ENCODE measurements around the gene GABARAP.
A peak's percentile ranks its signal among the peaks of the same experiment; 100 is the strongest.

The GABARAP gene

DNA sequence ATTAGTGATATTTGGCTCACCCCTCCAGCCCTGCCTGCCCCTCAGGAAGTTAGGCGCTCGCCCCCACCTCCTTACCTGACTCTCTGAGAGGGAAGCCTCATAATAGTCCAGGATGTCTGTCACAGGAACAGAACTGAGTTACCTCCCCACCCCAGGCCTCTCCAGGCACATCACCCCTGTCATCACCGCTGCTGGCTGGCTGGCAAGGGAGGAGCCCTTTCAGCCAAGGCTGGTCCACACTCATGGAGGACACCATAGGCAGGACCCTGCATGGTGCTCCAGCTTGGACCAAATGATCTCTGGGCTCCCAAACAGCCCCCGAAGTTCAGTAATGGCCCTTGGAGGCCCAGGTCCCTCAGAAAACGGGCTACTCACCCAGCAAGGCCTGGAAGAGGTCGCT, 24.1 kb downstream of the GABARAP start:
- peaks cover 50% of the 10 kb centered on the region for H3K4me1 Mint-ChIP-seq
- no peak for ATAC-seq (ENCODE audit: low read depth)

DNA sequence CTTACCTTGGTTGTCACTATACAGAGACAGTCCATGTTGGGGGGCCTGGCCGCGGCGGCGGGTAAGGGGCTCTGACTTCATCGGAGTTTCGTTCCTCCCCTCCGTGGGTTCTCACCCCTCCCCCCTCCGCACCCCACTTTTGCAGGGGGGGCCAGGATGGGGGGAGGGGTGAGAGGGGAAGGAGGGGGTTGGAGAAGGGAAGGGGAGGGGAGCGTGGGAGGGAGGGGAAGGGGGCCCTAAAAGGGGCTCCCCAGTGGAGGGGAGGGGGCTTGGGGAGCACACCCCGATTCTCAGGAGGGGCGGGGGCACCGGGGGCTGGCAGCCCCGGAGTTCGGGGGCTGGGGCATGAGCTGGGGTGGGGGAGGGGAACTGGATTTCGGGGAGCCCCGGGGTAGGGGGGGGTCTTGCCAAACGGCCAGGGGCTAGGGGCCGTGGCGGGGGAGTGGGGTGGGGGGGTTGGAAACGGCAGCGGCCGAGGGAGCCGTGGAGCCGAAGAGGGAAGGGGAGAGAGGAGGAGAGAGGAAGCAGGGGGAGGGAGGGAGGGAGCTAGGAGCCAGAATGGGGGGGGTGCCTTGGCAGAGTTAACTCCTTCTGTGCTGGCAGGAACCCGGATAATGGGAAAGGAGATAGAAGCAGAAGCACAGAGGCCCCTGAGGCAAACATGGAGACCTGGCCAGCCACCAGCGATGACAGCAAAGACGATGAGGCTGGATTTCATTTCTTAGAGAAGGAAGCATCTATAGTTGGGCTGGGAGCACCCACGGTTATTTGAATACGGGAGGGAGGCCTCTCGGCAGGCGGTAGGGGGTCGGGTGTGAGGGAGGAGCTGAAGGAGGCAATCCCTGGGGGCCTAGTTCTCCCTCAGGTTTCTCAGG, 24.9 kb downstream of the GABARAP start:
- Mint-ChIP-seq H3K27ac (no peak overlapping the region), H3K36me3 (no peaks in the 10 kb centered on the region), H3K27me3 (peaks cover 6% of the 10 kb centered on the region), H3K9me3 (no peaks in the 10 kb centered on the region), H3K4me3 (peak overlapping the region; percentile 47), H3K4me1 (peaks cover 50% of the 10 kb centered on the region)
- DNase-seq (ENCODE audit: low spot score in 2 of 2) = no peak
- ATAC-seq (ENCODE audit: low read depth) = no peak

More for the DNA sequence above, 24.1 kb downstream of the GABARAP start:
- Mint-ChIP-seq H3K9me3 (no peaks in the 10 kb centered on the region), H3K4me3 (peak overlapping the region; percentile 46), H3K27ac (no peak overlapping the region), H3K27me3 (peaks cover 6% of the 10 kb centered on the region), H3K36me3 (no peaks in the 10 kb centered on the region)
- no peak for DNase-seq (ENCODE audit: low spot score in 2 of 2)

DNA sequence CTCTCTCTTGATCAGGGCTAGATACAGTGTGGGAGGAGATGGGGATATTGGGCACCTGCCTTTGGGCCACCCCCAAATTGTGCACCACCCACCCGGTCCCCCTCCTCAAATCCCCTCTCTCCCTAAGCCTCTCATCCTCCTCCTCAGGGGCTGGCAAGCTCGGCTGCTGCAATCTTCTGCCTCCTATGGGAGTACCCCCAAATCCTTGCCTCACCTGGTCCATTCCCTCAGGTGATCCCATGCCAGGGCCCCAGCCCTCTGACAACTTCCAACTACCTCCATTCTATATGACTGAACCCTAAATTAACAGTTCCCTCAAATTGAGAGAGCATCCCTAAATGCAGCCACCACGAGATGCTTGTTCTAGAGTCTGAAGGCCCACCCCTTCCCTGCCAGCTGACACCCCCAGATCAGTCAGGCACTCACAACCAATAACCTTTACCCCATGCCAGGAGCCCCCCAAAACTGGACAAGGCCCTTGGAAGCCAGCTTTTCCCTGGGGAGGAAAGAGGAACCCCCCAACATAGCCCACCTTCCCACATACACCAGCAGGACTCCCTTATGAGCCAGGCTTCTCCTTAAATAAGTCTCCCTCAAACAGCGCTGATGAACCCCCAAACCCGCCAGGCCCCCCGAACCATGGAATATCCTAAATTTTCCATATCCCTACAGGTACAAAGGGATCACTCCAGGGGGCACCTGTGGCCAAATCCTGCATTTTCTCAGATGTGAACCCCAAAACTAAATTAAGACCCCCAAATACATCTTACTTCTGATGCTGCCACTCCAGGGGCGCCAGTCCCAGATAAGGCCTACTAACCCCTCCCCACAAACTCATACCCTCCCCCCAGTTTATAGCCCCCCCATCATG, 25.8 kb downstream of the GABARAP start:
- ATAC-seq (ENCODE audit: low read depth) = no peak
- peak overlapping the region; percentile 21 for H3K4me3 Mint-ChIP-seq
- no peaks in the 10 kb centered on the region for H3K9me3 Mint-ChIP-seq
- peaks cover 9% of the 10 kb centered on the region for H3K27me3 Mint-ChIP-seq
- no peaks in the 10 kb centered on the region for H3K36me3 Mint-ChIP-seq
- H3K4me1 Mint-ChIP-seq = peaks cover 48% of the 10 kb centered on the region
- H3K27ac Mint-ChIP-seq = peak overlapping the region; percentile 90
- DNase-seq (ENCODE audit: low spot score in 2 of 2) = no peak

DNA sequence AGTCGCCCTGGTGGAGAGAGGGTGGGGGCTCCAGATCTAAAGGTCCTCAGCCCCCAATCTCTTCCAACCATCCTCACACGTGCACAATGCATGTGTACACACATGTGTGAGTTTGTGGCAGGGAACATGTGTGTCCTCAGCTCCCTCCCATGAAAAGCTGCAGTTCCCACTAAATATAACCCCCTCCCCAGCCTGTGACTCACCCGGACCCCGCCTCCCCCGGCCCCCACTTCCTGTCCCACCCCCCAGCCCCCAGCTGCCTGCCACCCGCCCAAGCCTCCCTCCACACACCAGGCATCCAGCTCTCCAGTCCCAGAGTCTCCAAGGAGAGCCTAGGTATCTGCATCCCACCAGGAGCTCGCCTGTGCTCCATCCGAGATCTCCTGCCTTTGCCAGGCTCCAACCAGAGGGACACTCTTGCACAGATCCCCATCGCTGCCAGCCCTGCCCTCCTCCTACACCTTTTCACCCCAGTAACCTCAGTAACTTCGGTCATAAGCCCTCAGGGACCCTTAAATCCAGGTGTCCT, 26.5 kb downstream of the GABARAP start:
- H3K36me3 Mint-ChIP-seq = no peaks in the 10 kb centered on the region
- peaks cover 42% of the 10 kb centered on the region for H3K4me1 Mint-ChIP-seq
- no peak for ATAC-seq (ENCODE audit: low read depth)
- H3K27ac Mint-ChIP-seq = peak overlapping the region; percentile 90
- DNase-seq (ENCODE audit: low spot score in 2 of 2) = no peak
- H3K9me3 Mint-ChIP-seq = no peaks in the 10 kb centered on the region
- peaks cover 9% of the 10 kb centered on the region for H3K27me3 Mint-ChIP-seq
- peak overlapping the region; percentile 21 for H3K4me3 Mint-ChIP-seq

DNA sequence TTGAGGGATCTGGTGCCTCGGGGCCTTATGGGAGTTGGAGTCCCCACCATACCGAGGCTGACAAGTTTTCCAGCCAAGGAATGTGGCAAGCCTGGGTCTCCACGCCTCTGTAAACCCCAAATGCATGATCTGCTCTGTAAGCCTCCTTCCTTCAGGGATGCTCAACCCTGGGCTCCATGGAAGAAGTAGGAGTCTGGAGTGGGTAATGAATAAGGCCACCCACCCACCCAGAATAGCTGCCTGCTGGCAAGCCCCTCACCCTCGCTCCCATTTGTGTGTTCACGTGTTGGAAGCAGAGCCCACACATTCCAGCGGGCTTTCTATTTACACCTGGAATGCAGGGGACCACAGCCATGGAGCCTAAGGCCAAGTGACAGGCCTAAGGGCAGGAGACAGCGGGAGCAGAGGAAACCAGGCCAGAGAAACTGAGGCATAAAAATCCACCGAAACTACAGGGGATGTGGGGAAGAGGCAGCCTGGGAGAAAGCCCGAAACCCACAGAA, 27.1 kb downstream of the GABARAP start:
- no peaks in the 10 kb centered on the region for H3K9me3 Mint-ChIP-seq
- peaks cover 9% of the 10 kb centered on the region for H3K27me3 Mint-ChIP-seq
- H3K27ac Mint-ChIP-seq = peak overlapping the region; percentile 98
- ATAC-seq (ENCODE audit: low read depth) = no peak
- H3K4me1 Mint-ChIP-seq = peaks cover 38% of the 10 kb centered on the region
- H3K36me3 Mint-ChIP-seq = no peaks in the 10 kb centered on the region
- peak overlapping the region; percentile 96 for H3K4me3 Mint-ChIP-seq
- DNase-seq (ENCODE audit: low spot score in 2 of 2) = no peak

DNA sequence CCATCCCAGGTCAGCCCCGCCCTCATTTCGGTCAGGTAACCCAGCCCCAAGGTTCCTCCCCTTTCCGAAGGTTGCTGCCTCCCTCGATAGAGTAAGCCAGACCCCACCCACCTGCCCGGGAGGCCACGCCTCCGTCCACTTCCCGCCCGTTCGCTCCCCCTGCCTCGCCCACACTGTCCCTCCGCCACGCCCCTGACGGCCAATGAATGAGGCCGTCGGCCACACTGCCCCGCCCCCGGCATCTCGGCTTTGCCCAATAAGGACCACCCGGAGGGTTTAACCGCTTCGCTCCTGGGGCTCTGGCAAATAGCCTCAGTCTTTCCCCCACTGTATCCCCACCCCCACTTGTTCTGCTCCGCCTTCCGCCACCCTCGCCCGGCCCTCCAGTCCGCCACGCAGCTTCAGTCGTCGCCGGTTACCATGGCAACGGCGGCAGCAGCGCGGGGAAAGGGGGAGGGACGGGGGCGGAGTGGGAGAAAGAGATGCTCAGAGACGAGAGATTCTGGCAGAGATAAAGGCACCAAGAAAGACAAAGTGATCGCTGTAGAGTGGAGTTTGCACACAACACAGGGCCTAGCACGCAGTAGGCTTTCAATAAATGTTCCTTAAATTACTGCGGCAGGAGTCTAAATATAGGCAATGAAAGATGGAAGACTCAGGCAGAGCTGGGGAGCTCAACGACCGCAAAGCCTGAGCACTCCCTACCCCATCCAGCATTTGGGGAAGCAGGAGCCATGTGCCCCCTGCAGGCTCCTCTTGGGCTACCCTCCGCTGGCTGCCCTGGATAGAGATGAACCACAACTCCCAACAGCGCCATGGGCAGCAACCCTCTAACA, 27.7 kb downstream of the GABARAP start:
- DNase-seq (ENCODE audit: low spot score in 2 of 2) (peak; percentile 97 to 99), ATAC-seq (ENCODE audit: low read depth) (peak; percentile 80)
- no peaks in the 10 kb centered on the region for H3K9me3 Mint-ChIP-seq
- peak overlapping the region; percentile 98 for H3K27ac Mint-ChIP-seq
- H3K27me3 Mint-ChIP-seq = peaks cover 9% of the 10 kb centered on the region
- peaks cover 37% of the 10 kb centered on the region for H3K4me1 Mint-ChIP-seq
- H3K36me3 Mint-ChIP-seq = no peaks in the 10 kb centered on the region
- H3K4me3 Mint-ChIP-seq = peak overlapping the region; percentile 96

DNA sequence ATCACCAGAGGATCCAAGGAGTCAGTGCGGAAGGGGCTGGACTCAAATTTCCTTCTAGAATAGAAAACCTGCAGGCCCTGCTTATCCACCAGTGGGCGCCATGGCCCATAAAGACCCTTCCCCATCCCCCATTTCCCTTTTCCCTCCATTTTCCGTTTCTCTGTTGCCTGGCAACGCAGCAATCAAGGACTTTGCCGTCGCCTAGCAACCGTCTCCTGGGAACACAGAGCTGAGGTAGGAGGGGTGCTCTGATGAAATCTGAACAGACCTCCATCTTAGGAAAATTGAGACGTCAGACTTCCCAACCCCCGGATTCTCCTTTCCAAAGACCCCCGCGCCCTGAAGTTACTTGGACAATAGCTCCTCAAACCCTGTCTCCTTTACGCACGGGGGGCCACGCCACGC, 28.4 kb downstream of the GABARAP start:
- no peaks in the 10 kb centered on the region for H3K36me3 Mint-ChIP-seq
- peak overlapping the region; percentile 98 for H3K27ac Mint-ChIP-seq
- H3K27me3 Mint-ChIP-seq = peaks cover 9% of the 10 kb centered on the region
- peak in 1 of 2 donors; percentile 75 for DNase-seq (ENCODE audit: low spot score in 2 of 2)
- H3K4me1 Mint-ChIP-seq = peaks cover 34% of the 10 kb centered on the region
- peak overlapping the region; percentile 96 for H3K4me3 Mint-ChIP-seq
- no peaks in the 10 kb centered on the region for H3K9me3 Mint-ChIP-seq
- ATAC-seq (ENCODE audit: low read depth) = peak; percentile 18

DNA sequence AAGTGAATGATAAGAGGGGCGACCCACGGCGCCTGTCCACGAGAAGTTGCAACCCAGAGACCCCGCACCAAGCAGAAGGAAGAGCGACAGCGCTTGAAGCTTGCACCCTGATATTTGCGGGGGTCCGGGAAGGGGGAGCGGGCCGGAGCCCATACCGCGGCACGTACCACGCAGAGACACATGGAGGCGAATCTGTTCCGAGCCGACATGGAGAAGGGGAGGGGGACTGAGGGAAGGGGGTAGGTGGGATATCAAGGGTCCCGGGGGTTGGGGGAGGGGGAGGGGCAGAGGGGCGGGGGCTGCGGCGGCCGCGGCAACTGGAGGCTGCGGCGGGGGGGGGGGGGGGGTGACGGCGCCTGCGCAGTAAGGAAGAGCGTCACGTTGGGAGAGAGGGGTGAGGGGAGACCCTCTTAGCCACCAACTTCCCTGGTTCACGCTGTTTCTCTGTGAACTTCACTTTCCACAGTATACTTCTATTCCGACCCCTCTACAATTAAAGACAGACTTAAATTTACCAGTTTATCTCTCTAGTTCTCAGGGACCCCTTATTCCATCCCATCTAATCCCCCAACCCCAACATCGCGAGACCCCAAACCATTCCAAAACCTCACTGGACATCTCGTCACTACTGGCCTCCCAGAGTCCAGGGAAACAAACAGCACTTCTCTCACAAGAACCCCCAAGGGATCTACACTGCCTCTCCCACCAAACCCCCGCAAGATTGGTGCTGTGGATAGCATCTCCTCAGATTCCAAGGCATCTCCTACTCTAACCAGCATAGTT, 30.6 kb downstream of the GABARAP start:
- H3K4me3 Mint-ChIP-seq = no peak overlapping the region
- no peaks in the 10 kb centered on the region for H3K9me3 Mint-ChIP-seq
- no peak for ATAC-seq (ENCODE audit: low read depth)
- DNase-seq (ENCODE audit: low spot score in 2 of 2) = no peak
- no peak overlapping the region for H3K27ac Mint-ChIP-seq
- H3K36me3 Mint-ChIP-seq = no peaks in the 10 kb centered on the region
- H3K4me1 Mint-ChIP-seq = peaks cover 39% of the 10 kb centered on the region
- H3K27me3 Mint-ChIP-seq = peaks cover 14% of the 10 kb centered on the region

DNA sequence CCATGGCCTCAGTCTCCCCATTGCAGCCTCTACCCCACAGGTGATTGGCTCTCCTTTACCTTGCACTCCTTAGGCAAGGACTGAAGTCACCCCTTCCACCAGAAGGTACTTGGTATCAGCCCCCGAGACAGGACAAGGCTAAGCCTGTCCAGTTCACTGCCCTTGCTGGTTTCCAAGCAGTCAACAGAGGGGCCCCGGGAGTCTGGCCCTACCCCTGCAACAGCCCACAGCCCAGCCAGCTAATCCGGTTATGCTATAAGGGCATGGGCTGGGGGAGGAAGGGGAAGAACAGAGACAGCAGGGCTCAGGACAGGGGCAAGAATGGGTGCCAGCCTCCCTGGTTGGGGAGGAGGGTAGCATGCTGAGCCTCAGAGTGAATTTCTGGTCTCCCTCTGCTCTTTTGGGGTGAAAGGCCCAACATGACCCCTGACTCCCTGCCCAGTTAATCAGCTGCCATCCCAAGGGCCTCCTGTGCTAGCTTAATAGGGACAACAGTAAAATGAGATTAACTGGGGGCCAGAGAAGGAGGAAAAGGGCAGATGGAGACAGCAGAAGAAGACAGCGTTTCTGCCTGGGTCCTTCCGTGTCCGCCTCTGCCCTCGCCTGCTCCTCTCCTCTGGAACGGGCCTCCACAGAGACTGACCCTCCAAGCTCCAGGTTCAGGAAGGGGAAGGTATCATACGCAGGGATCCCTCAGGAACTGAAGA, 33.3 kb downstream of the GABARAP start:
- ATAC-seq (ENCODE audit: low read depth) = no peak
- H3K36me3 Mint-ChIP-seq = no peaks in the 10 kb centered on the region
- H3K4me1 Mint-ChIP-seq = peaks cover 39% of the 10 kb centered on the region
- no peak for DNase-seq (ENCODE audit: low spot score in 2 of 2)
- H3K9me3 Mint-ChIP-seq = no peaks in the 10 kb centered on the region
- peak overlapping the region; percentile 73 for H3K27ac Mint-ChIP-seq
- peaks cover 9% of the 10 kb centered on the region for H3K27me3 Mint-ChIP-seq
- no peak overlapping the region for H3K4me3 Mint-ChIP-seq

DNA sequence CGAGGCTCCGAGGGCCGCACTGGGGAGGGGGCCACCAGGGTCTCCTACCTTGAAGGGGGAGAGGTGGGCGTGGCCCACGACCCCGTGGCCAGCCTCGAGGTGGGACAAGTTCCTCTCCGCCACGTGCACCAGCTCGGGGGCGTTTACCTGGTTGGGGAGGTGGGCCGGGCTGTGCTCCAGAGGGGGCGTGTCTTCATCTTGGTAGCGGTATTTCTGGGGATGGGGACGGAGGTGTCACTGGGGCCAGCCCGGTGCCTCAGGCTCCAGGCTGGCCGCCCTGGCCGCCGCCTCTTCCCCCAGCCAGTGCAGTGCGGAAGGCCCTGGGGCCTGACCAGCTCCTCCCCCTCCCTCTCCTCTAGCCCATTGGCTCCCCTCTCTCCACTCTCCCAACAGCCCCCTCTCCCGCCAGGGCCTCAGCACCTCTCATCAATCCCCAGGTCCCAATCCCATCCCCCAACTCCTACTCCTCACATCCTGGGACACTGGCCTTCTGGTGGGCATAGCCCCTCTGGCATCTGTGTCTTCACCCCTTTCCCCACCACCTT, 34.1 kb downstream of the GABARAP start:
- H3K27me3 Mint-ChIP-seq = peaks cover 8% of the 10 kb centered on the region
- no peaks in the 10 kb centered on the region for H3K9me3 Mint-ChIP-seq
- peaks cover 33% of the 10 kb centered on the region for H3K4me1 Mint-ChIP-seq
- H3K27ac Mint-ChIP-seq = peak overlapping the region; percentile 73
- DNase-seq (ENCODE audit: low spot score in 2 of 2) = no peak
- no peak for ATAC-seq (ENCODE audit: low read depth)
- no peaks in the 10 kb centered on the region for H3K36me3 Mint-ChIP-seq
- H3K4me3 Mint-ChIP-seq = no peak overlapping the region

DNA sequence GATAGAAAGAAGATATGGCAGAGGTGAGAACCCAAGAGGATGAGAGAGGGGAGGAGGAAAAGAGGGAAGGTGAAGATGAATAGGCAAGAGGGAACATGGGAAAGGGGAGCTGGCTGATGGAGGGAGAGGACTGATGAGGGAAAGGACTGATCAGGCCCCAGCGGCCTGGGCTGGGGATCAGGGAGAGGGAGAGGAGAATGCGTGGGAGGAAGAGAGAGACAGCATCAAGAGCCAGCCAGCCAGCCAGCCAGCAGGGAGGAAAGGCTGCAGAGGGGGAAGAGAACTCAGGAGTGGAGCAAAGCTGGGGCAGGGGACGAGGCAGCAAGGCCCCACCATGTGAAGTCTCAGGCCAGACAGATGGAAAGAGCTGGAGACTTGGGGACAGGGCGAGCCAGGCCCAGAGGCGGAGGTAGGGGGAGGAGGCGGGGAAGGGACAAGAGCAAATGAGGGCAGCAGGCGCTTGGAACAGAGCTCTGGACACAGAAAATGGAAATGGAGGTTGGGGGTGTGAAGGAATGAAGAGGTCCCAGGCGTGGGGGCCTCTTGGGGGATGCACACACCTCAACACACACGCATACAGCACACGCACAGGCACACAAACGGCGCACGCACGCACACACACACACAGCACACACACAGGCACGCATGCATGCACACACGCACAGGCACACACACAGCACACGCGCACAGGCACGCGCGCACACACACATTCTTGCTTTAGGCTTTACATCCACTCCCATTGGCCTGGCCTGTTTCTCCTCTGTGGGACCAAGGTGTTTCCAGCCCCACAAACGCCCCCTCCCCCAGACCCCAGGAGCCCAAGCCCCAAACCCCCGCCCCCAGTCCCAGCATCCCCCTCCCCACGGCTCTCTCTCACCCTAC, 34.9 kb downstream of the GABARAP start:
- no peak overlapping the region for H3K4me3 Mint-ChIP-seq
- DNase-seq (ENCODE audit: low spot score in 2 of 2) (no peak), ATAC-seq (ENCODE audit: low read depth) (no peak)
- H3K27ac Mint-ChIP-seq = peak overlapping the region; percentile 95
- no peaks in the 10 kb centered on the region for H3K36me3 Mint-ChIP-seq
- peaks cover 8% of the 10 kb centered on the region for H3K27me3 Mint-ChIP-seq
- peaks cover 33% of the 10 kb centered on the region for H3K4me1 Mint-ChIP-seq
- H3K9me3 Mint-ChIP-seq = no peaks in the 10 kb centered on the region

All from memory B cell (primary cell).